ENCODE results near the gene DCTN3.

Gene DCTN3

GRCh38 chr9:34579104-34579807, 41.0 kb downstream of the DCTN3 start:
- Histone ChIP-seq H3K27ac (no peak overlapping the region), H2AFZ (no peak overlapping the region), H3K27me3 (ENCODE audit: control insufficient read depth, insufficient read depth, low read length) (peaks cover 3% of the 10 kb centered on the region), H3K4me1 (no peaks in the 10 kb centered on the region), H3K36me3 (ENCODE audit: control insufficient read depth, insufficient read depth, low read length) (no peaks in the 10 kb centered on the region), H3K4me3 (ENCODE audit: low read depth, low read length) (no peak overlapping the region), H3K9ac (no peak overlapping the region), H3K79me2 (no peaks in the 10 kb centered on the region), H3K4me2 (ENCODE audit: low read length) (no peak overlapping the region), H3K9me3 (ENCODE audit: control insufficient read depth, low read length) (no peaks in the 10 kb centered on the region)
- TF ChIP-seq, protein P1, sequence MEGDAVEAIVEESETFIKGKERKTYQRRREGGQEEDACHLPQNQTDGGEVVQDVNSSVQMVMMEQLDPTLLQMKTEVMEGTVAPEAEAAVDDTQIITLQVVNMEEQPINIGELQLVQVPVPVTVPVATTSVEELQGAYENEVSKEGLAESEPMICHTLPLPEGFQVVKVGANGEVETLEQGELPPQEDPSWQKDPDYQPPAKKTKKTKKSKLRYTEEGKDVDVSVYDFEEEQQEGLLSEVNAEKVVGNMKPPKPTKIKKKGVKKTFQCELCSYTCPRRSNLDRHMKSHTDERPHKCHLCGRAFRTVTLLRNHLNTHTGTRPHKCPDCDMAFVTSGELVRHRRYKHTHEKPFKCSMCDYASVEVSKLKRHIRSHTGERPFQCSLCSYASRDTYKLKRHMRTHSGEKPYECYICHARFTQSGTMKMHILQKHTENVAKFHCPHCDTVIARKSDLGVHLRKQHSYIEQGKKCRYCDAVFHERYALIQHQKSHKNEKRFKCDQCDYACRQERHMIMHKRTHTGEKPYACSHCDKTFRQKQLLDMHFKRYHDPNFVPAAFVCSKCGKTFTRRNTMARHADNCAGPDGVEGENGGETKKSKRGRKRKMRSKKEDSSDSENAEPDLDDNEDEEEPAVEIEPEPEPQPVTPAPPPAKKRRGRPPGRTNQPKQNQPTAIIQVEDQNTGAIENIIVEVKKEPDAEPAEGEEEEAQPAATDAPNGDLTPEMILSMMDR (IDR thresholded peaks at IDR 0.05) = no peak

- Histone ChIP-seq H3K27ac (no peak overlapping the region), H3K27me3 (ENCODE audit: control insufficient read depth, insufficient read depth, low read length) (peaks cover 3% of the 10 kb centered on the region), H3K36me3 (ENCODE audit: control insufficient read depth, insufficient read depth, low read length) (no peaks in the 10 kb centered on the region), H3K4me2 (ENCODE audit: low read length) (peak overlapping the region; percentile 35), H3K79me2 (no peaks in the 10 kb centered on the region), H3K9ac (no peak overlapping the region), H3K4me3 (ENCODE audit: low read depth, low read length) (no peak overlapping the region), H2AFZ (no peak overlapping the region), H3K9me3 (ENCODE audit: control insufficient read depth, low read length) (no peaks in the 10 kb centered on the region), H3K4me1 (no peaks in the 10 kb centered on the region)
- TF ChIP-seq, protein P1 (IDR thresholded peaks at IDR 0.05) = no peak
Observed at GRCh38 chr9:34578241-34579103, 41.8 kb downstream of the DCTN3 start.

DNA sequence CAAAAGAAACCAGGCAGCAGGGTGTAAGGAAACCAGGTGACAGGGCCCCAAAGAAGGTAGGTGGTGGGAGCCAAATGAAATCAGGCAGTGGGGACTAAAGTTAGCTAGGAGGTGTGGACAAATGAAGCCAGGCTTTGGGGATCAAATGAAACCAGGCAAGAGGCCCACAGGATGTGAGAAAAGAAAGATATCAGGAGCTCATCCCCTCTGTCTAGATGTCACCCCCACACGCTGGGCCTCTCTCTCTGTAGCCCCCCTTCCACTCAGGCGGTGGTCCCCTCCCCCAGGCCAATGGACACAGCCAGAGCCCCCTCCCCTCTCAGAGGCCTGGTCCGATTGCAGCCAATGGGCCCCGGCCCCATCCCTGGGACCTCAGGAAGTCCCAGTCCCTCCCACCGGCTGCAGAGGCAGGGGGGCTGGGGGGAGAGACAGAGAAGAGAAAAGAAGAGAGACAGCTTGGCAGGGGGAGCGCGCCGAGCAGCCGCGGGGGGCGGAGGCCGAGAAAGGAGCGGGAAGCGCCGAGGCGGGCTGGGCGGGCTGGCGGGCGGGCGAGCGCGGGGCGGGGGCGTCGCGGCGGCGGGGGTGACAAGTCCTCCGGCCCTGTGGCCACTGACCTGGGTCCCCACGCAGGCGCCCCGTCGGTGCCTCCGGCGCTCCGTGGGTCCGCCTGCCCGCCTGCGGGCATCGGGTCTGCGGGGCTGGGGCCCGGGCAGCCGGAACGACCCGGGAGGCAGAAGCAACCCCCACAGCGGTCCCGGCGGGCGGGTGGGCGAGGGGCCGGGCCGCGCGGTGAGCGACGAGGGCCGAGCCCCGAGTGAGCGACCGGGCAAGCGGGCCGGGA, 42.7 kb downstream of the DCTN3 start:
- peak overlapping the region; percentile 35 for H3K4me2 ChIP-seq (ENCODE audit: low read length)
- H3K4me1 ChIP-seq = no peaks in the 10 kb centered on the region
- peaks cover 3% of the 10 kb centered on the region for H3K27me3 ChIP-seq (ENCODE audit: control insufficient read depth, insufficient read depth, low read length)
- H3K79me2 ChIP-seq = no peaks in the 10 kb centered on the region
- H3K4me3 ChIP-seq (ENCODE audit: low read depth, low read length) = no peak overlapping the region
- H3K27ac ChIP-seq = no peak overlapping the region
- no peaks in the 10 kb centered on the region for H3K36me3 ChIP-seq (ENCODE audit: control insufficient read depth, insufficient read depth, low read length)
- H3K9me3 ChIP-seq (ENCODE audit: control insufficient read depth, low read length) = no peaks in the 10 kb centered on the region
- no peak overlapping the region for H3K9ac ChIP-seq
- no peak overlapping the region for H2AFZ ChIP-seq
- TF ChIP-seq, protein P1 (IDR thresholded peaks at IDR 0.05) = no peak

DNA sequence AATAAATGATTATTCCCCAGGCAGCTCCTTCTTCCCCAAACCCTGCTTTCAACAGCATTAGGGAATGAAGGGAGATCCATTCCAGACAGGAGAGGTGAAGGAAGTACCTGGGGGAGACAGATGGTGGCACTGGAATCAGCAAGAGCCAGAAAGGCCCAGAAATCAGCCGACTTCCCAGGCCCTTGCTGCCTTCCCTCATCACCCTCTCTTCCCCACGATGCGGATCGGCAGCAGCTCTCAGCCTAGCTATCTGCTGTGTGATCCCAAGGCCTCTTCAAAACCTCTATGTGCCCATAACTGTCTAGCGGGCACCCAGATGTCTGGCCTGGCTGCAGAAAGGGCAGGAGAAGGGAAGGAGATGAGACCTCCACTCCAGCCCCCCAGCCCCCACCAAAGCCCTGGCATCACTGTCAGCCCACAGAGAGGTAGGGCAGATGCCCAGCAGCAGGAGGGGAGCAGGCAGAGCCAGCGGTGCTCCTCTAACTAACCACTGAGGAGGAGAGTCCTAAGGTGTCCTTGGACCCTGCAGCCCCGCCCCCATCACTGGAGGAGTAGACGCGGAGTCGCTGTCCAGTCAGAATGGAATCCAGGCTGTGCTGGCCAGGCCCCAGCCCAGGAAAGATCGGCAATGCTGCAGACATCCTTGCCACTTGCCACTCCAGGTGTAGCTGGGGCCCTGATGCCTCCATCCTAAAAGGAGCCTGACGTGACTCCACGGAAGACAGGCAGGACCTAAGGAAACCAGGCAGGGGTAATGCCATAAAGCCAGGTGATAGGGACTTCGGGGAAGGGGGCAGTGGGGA, 43.5 kb downstream of the DCTN3 start:
- H3K27ac ChIP-seq = no peak overlapping the region
- no peak overlapping the region for H2AFZ ChIP-seq
- peaks cover 3% of the 10 kb centered on the region for H3K27me3 ChIP-seq (ENCODE audit: control insufficient read depth, insufficient read depth, low read length)
- no peaks in the 10 kb centered on the region for H3K79me2 ChIP-seq
- no peaks in the 10 kb centered on the region for H3K9me3 ChIP-seq (ENCODE audit: control insufficient read depth, low read length)
- H3K9ac ChIP-seq = no peak overlapping the region
- no peaks in the 10 kb centered on the region for H3K36me3 ChIP-seq (ENCODE audit: control insufficient read depth, insufficient read depth, low read length)
- TF ChIP-seq, protein P1 (IDR thresholded peaks at IDR 0.05) = no peak
- no peak overlapping the region for H3K4me3 ChIP-seq (ENCODE audit: low read depth, low read length)
- H3K4me1 ChIP-seq = no peaks in the 10 kb centered on the region
- H3K4me2 ChIP-seq (ENCODE audit: low read length) = no peak overlapping the region

Data from parathyroid adenoma (tissue), 2 donors.